Heart left ventricle (tissue), 16 donors: ENCODE results near the gene BCL7B. TPM values are rescaled to one million over a fixed set of nuclear protein-coding genes. Genes with fewer than 3 reads are reported as not detected.

Experiments used
- ATAC-seq, 4 donors: fragments of 200-7000 bp; cut with Tn5 transposase; one replicate each; pipeline ENCODE4 v1.9.1; 2020 to 2022; ENCODE audit warnings: moderate library complexity in 4 of 4, mild to moderate bottlenecking in 3 of 4, moderate number of reproducible peaks in 1 of 4
- DNase-seq, 5 donors: peaks; one replicate each; pipeline ENCODE4 v3.0.0-alpha.2; 2020
- H3K27ac ChIP-seq, 12 donors: fragments of 200-600 bp; sonication (generic) in 4 of 12; one replicate each; pipeline versions ENCODE4 v1.5.0 to v1.8.0; 2016 to 2022; ENCODE audit warnings: mild to moderate bottlenecking in 2 of 12
- H3K27me3 ChIP-seq, 9 donors: fragments of 200-600 bp; sonication (generic) in 2 of 9; one replicate each; pipeline versions ENCODE4 v1.5.1 to v1.8.0; 2016 to 2022; ENCODE audit warnings: mild to moderate bottlenecking in 3 of 9
- H3K36me3 ChIP-seq, 9 donors: fragments of 200-600 bp; sonication (generic) in 2 of 9; one replicate each; pipeline versions ENCODE4 v1.5.0 to v1.8.0; 2018 to 2022; ENCODE audit warnings: mild to moderate bottlenecking in 2 of 9
- H3K4me1 ChIP-seq, 12 donors: fragments of 200-600 bp; sonication (generic) in 4 of 12; one replicate each; pipeline versions ENCODE4 v1.5.0 to v1.8.0; 2016 to 2022; ENCODE audit warnings: mild to moderate bottlenecking in 3 of 12
- H3K4me3 ChIP-seq, 12 donors: fragments of 200-600 bp; sonication (generic) in 4 of 12; one replicate each; pipeline versions ENCODE4 v1.5.0 to v1.8.0; 2017 to 2022; ENCODE audit warnings: mild to moderate bottlenecking in 9 of 12, moderate library complexity in 4 of 12
- H3K9me3 ChIP-seq, 12 donors: fragments of 200-600 bp; sonication (generic) in 4 of 12; one replicate each; pipeline versions ENCODE4 v1.5.0 to v1.8.0; 2016 to 2022; ENCODE audit warnings: mild to moderate bottlenecking in 1 of 12
- CTCF ChIP-seq, 12 donors: fragments of 200-600 bp; sonication (generic) in 4 of 12; IDR thresholded peaks; one replicate each; pipeline versions ENCODE4 v1.5.0 to v1.8.0; 2018 to 2022; ENCODE audit warnings: antibody characterized with exemption in 12 of 12, mild to moderate bottlenecking in 5 of 12
- POLR2A ChIP-seq, 2 donors: fragments of 450-650 bp; IDR thresholded peaks; one replicate each; pipeline ENCODE4 v1.6.1; 2017; ENCODE audit warnings: antibody characterized with exemption in 2 of 2, mild to moderate bottlenecking in 2 of 2, moderate library complexity in 2 of 2
- WGBS, 4 donors: extraction: QIAGEN DNeasy Blood & Tissue Kit in 2 of 4; methylation state at CpG; one replicate each; pipeline versions ENCODE4 v1.1.5 to v1.1.7; 2013 to 2018; 5-methylcytosine and 5-hydroxymethylcytosine counted together
- intact Hi-C, 10 donors: fragments of 100-400 bp; cut with DNase I; formaldehyde crosslinking; loops; one replicate each; pipeline versions ENCODE4 v1.11.1 to v1.14.2; 2022
- polyA plus RNA-seq, 2 donors: library from polyadenylated mRNA; stranded (reverse); fragments of 200-250 nt; gene quantifications; one replicate each; pipeline ENCODE4 v1.2.3, GENCODE V29; 2013
- total RNA-seq, 9 donors: library from RNA; depleted of rRNA in 2 of 9; stranded (reverse); fragments of >200 nt in 2 of 9; fragmentation: NEBNext Ultra II Directional in 3 of 9; extraction: Animal tissue kit (Norgen Biotek cat#: 25700) in 3 of 9; gene quantifications; one replicate each; pipeline versions ENCODE4 v1.1.0 to v1.2.4, GENCODE V29; 2016 to 2023
- donor health status: ischemic (EF 13 %, LVEDD 7.1; RV severe dilation, severe dysfunction).
- donor health status: healthy with polysubstance abuse.
- donor health status: DM: no; HTN: yes; CAD: no.
- donor health status: DM: no; HTN: no; CAD: no.
- donor health status: ischemic (EF 25% LVEDD 6.9; RV normal size, moderate dysfunction).
- donor health status: ischemic (EF 25% LVEDD 5.7; RV mildly dilated, moderate dysfunction).
- donor health status: healthy.
- donor health status: DM: yes; HTN: yes; CAD: no.
- donor health status: ischemic (EF 35%, LVEDD 5.7; RV mildly dilated, moderate dysfunction).
- donor health status: nonischemic (EF 11% LVEDD 7.7; RV severe dilation, severe dysfunction).
- donor health status: DM: yes; HTN: yes; CAD: no.
- donor health status: PGD.
- donor health status: ischemic (EF 29% LVEDD 5.4; RV normal size, mild dysfunction).
- donor health status: nonischemic (EF 23%, LVEDD 6.1; RV moderate dilation, normal function).

The BCL7B gene
- total and polyA plus RNA-seq, 11 donors = 63.2 to 182 (median 77.9) TPM

- H3K9me3 ChIP-seq = no peaks in the 10 kb centered on the region
- H3K27ac ChIP-seq = peak overlapping the region in 6 of 12 donors; percentile 13 to 67 (median 23)
- peaks cover 0 to 82% (median 75%) of the 10 kb centered on the region in 9 donors for H3K36me3 ChIP-seq
- no peaks in the 10 kb centered on the region for H3K27me3 ChIP-seq
- peaks cover 0 to 45% (median 10%) of the 10 kb centered on the region in 12 donors for H3K4me1 ChIP-seq
- DNase-seq (no peak), ATAC-seq (peak; percentile 25 to 65 (median 56))
- intact Hi-C loops = no loop called here
- no peak overlapping the region for H3K4me3 ChIP-seq
- no peak for TF ChIP-seq CTCF (IDR thresholded peaks at IDR 0.05)
- TF ChIP-seq POLR2A (IDR thresholded peaks at IDR 0.05) = no peak
- WGBS, 4 donors = 75 to 86% (median 77%) methylated on average over 4 of the region's 4 CpGs
Observed at GRCh38 chr7:73549176-73549575, 8.3 kb downstream of the BCL7B start.

- no peaks in the 10 kb centered on the region for H3K27me3 ChIP-seq
- peaks cover 0 to 35% (median 9%) of the 10 kb centered on the region in 12 donors for H3K4me1 ChIP-seq
- H3K36me3 ChIP-seq = peaks cover 0 to 82% (median 74%) of the 10 kb centered on the region in 9 donors
- peak in 3 of 4 donors; percentile 41 to 49 (median 48) for ATAC-seq
- H3K27ac ChIP-seq = no peak overlapping the region
- H3K9me3 ChIP-seq = no peaks in the 10 kb centered on the region
- DNase-seq = no peak
- intact Hi-C loops = no loop called here
- no peak for TF ChIP-seq CTCF (IDR thresholded peaks at IDR 0.05)
- TF ChIP-seq POLR2A (IDR thresholded peaks at IDR 0.05) = no peak
- WGBS, 4 donors = 78 to 94% (median 90%) methylated on average over 9 of the region's 9 CpGs
- H3K4me3 ChIP-seq = no peak overlapping the region
Observed at GRCh38 chr7:73547841-73548240, 9.6 kb downstream of the BCL7B start.

GRCh38 chr7:73544678-73545077 lies 12.8 kb downstream of the BCL7B start:
- Histone ChIP-seq H3K36me3 (peaks cover 0 to 85% (median 78%) of the 10 kb centered on the region in 9 donors), H3K4me3 (no peak overlapping the region), H3K27ac (no peak overlapping the region), H3K9me3 (no peaks in the 10 kb centered on the region), H3K4me1 (peaks cover 0 to 25% (median 6%) of the 10 kb centered on the region in 12 donors), H3K27me3 (no peaks in the 10 kb centered on the region)
- 95 to 99% (median 97%) methylated on average over 2 of the region's 2 CpGs for WGBS, 4 donors
- no peak for TF ChIP-seq CTCF (IDR thresholded peaks at IDR 0.05)
- TF ChIP-seq POLR2A (IDR thresholded peaks at IDR 0.05) = no peak
- DNase-seq (no peak), ATAC-seq (no peak)
- intact Hi-C loops = loop anchor here in 1 of 10 donors (1.0 kb wide), 1 partner anchor 34 kb away; the partner anchor contains the start of gene TBL2

- no peak for DNase-seq
Observed at GRCh38 chr7:73541722-73542121, 15.8 kb downstream of the BCL7B start.

More at GRCh38 chr7:73541722-73542121, 15.8 kb downstream of the BCL7B start:
- 92 to 97% (median 93%) methylated on average over 10 of the region's 10 CpGs for WGBS, 4 donors
- Histone ChIP-seq H3K36me3 (peaks cover 0 to 94% (median 79%) of the 10 kb centered on the region in 9 donors), H3K9me3 (no peaks in the 10 kb centered on the region), H3K4me1 (peaks cover 0 to 7% (median 0%) of the 10 kb centered on the region in 12 donors), H3K4me3 (no peak overlapping the region), H3K27ac (no peak overlapping the region), H3K27me3 (no peaks in the 10 kb centered on the region)
- TF ChIP-seq CTCF (IDR thresholded peaks at IDR 0.05) (no peak), POLR2A (IDR thresholded peaks at IDR 0.05) (no peak)
- ATAC-seq = no peak
- intact Hi-C loops = no loop called here
